HG03432 (cell line): ENCODE results near the gene PRR16.

Experiments
- ATAC-seq: cut with Tn5 transposase; IDR thresholded peaks from one replicate; pipeline ENCODE4 v1.9.1; 2021; ENCODE audit warnings: mild to moderate bottlenecking, moderate library complexity; ENCODE audit not compliant: unreplicated experiment

Gene PRR16

GRCh38 chr5:120567066-120567465, 103.0 kb downstream of the PRR16 start:
- ATAC-seq, result no peak

GRCh38 chr5:120567921-120568320, 103.8 kb downstream of the PRR16 start:
- ATAC-seq, result no peak

- no peak for ATAC-seq
These were observed 104.6 kb downstream of the PRR16 start for GRCh38 chr5:120568711-120569110.

GRCh38 chr5:120576588-120576987, 112.5 kb downstream of the PRR16 start:
- ATAC-seq, result no peak

GRCh38 chr5:120582635-120583034, 118.5 kb downstream of the PRR16 start:
- no peak for ATAC-seq

- no peak for ATAC-seq
These were observed 122.5 kb downstream of the PRR16 start for GRCh38 chr5:120586646-120587045.

GRCh38 chr5:120591911-120592310, 127.8 kb downstream of the PRR16 start:
- no peak for ATAC-seq

- no peak for ATAC-seq
These were observed 135.5 kb downstream of the PRR16 start for GRCh38 chr5:120599576-120599975.

- ATAC-seq, result no peak
These were observed 136.5 kb downstream of the PRR16 start for GRCh38 chr5:120600639-120601038.

- ATAC-seq, result no peak
These were observed 137.9 kb downstream of the PRR16 start for GRCh38 chr5:120602033-120602432.

- no peak for ATAC-seq
These were observed 140.8 kb downstream of the PRR16 start for GRCh38 chr5:120604884-120605283.

GRCh38 chr5:120605325-120606079, 141.4 kb downstream of the PRR16 start:
- no peak for ATAC-seq

GRCh38 chr5:120609570-120609969, 145.5 kb downstream of the PRR16 start:
- ATAC-seq, result no peak

GRCh38 chr5:120610145-120610544, 146.0 kb downstream of the PRR16 start:
- ATAC-seq, result no peak

- no peak for ATAC-seq
These were observed 149.6 kb downstream of the PRR16 start for GRCh38 chr5:120613729-120614128.

- no peak for ATAC-seq
These were observed 150.6 kb downstream of the PRR16 start for GRCh38 chr5:120614531-120615180.

GRCh38 chr5:120615967-120616645, 152.0 kb downstream of the PRR16 start:
- no peak for ATAC-seq

- no peak for ATAC-seq
These were observed 157.2 kb downstream of the PRR16 start for GRCh38 chr5:120621339-120621738.

GRCh38 chr5:120624021-120624563, 160.0 kb downstream of the PRR16 start:
- ATAC-seq, result no peak

GRCh38 chr5:120628156-120628555, 164.1 kb downstream of the PRR16 start:
- no peak for ATAC-seq

GRCh38 chr5:120630550-120630949, 166.4 kb downstream of the PRR16 start:
- no peak for ATAC-seq

- ATAC-seq, result no peak
These were observed 167.5 kb downstream of the PRR16 start for GRCh38 chr5:120631611-120632010.
